SK-N-SH treated with all-trans-retinoic acid at 6 μM for 48 hours (cell line): ENCODE measurements around the gene PRMT5.

Experiments
- ATAC-seq: fragments of 200-7000 bp; cut with Tn5 transposase; 3 replicates; pipeline ENCODE4 v1.9.1; 2020; ENCODE audit warnings: mild to moderate bottlenecking, moderate library complexity
- ARNTL ChIP-seq: fragments of 450-650 bp; formaldehyde crosslinking; IDR thresholded peaks from 2 replicates; pipeline ENCODE4 v1.5.0; 2020; ENCODE audit warnings: low read depth, mild to moderate bottlenecking, moderate library complexity, borderline replicate concordance
- BACH2 ChIP-seq: fragments of 250-450 bp; sonication (Bioruptor Pico); IDR thresholded peaks from 2 replicates; pipeline ENCODE4 v1.9.0; 2021; ENCODE audit warnings: mild to moderate bottlenecking, borderline replicate concordance
- CSDC2 ChIP-seq: fragments of 250-450 bp; sonication (Bioruptor Pico); IDR thresholded peaks from 2 replicates; pipeline ENCODE4 v1.5.0; 2020; ENCODE audit warnings: mild to moderate bottlenecking, moderate library complexity
- ESRRG ChIP-seq: fragments of 250-450 bp; sonication (Bioruptor Pico); IDR thresholded peaks from 2 replicates; pipeline ENCODE4 v1.6.1; 2021; ENCODE audit warnings: mild to moderate bottlenecking
- GLIS3 ChIP-seq: fragments of 250-450 bp; sonication (Bioruptor Pico); IDR thresholded peaks from 2 replicates; pipeline ENCODE4 v1.5.0; 2020; ENCODE audit warnings: mild to moderate bottlenecking, moderate library complexity
- ISL1 ChIP-seq: fragments of 250-450 bp; sonication (Bioruptor Pico); IDR thresholded peaks from 2 replicates; pipeline ENCODE4 v2.1.2; 2022; ENCODE audit warnings: mild to moderate bottlenecking, moderate library complexity
- OSR1 ChIP-seq: fragments of 250-450 bp; sonication (Bioruptor Pico); IDR thresholded peaks from 2 replicates; pipeline ENCODE4 v1.8.0; 2022; ENCODE audit warnings: moderate library complexity, mild to moderate bottlenecking, inconsistent platforms
- PPARA ChIP-seq: fragments of 250-450 bp; sonication (Bioruptor Pico); IDR thresholded peaks from 2 replicates; pipeline ENCODE4 v1.5.0; 2020; ENCODE audit warnings: mild to moderate bottlenecking, borderline replicate concordance
- RARB ChIP-seq: fragments of 250-450 bp; sonication (Bioruptor Pico); IDR thresholded peaks from 2 replicates; pipeline ENCODE4 v1.8.0; 2021; ENCODE audit warnings: mild to moderate bottlenecking, moderate library complexity
- SNAI2 ChIP-seq: fragments of 250-450 bp; sonication (Bioruptor Pico); IDR thresholded peaks from 2 replicates; pipeline ENCODE4 v1.5.0; 2020; ENCODE audit warnings: mild to moderate bottlenecking, moderate library complexity
- ZC3H10 ChIP-seq: fragments of 250-450 bp; sonication (Bioruptor Pico); IDR thresholded peaks from 2 replicates; pipeline ENCODE4 v1.5.1; 2021; ENCODE audit warnings: mild to moderate bottlenecking, moderate library complexity
- ZFP3 ChIP-seq: fragments of 250-450 bp; sonication (Bioruptor Pico); IDR thresholded peaks from 2 replicates; pipeline ENCODE4 v1.5.0; 2020; ENCODE audit warnings: mild to moderate bottlenecking, moderate library complexity
- ZFP30 ChIP-seq: fragments of 450-650 bp; formaldehyde crosslinking; IDR thresholded peaks from 2 replicates; pipeline ENCODE4 v1.5.0; 2022; ENCODE audit warnings: mild to moderate bottlenecking, moderate library complexity
- ZNF565 ChIP-seq: fragments of 450-650 bp; formaldehyde crosslinking; conservative IDR thresholded peaks from 2 replicates; pipeline ENCODE4 v1.5.0; 2020; ENCODE audit warnings: low read depth, mild to moderate bottlenecking, moderate library complexity
- ZNF70 ChIP-seq: fragments of 450-650 bp; formaldehyde crosslinking; IDR thresholded peaks from 2 replicates; pipeline ENCODE4 v1.5.0; 2020; ENCODE audit warnings: mild to moderate bottlenecking, moderate library complexity
- ZNF8 ChIP-seq: fragments of 450-650 bp; formaldehyde crosslinking; IDR thresholded peaks from 2 replicates; pipeline ENCODE4 v1.5.0; 2020; ENCODE audit warnings: mild to moderate bottlenecking, moderate library complexity
- TF ChIP-seq, protein P1 (sequence below): fragments of 250-450 bp; sonication (Bioruptor Pico); IDR thresholded peaks from 2 replicates; pipeline ENCODE4 v1.8.0; 2021; ENCODE audit warnings: low read depth, mild to moderate bottlenecking, moderate library complexity, borderline replicate concordance
- TF ChIP-seq, protein P2 (sequence below): fragments of 250-450 bp; sonication (Bioruptor Pico); IDR thresholded peaks from 2 replicates; pipeline ENCODE4 v1.5.1; 2020; ENCODE audit warnings: low read depth, mild to moderate bottlenecking, moderate library complexity
- TF ChIP-seq, protein P3 (sequence below): fragments of 250-450 bp; sonication (Bioruptor Pico); IDR thresholded peaks from 2 replicates; pipeline ENCODE4 v1.5.1; 2021; ENCODE audit warnings: mild to moderate bottlenecking, moderate library complexity
- TF ChIP-seq, protein P4 (sequence below): fragments of 250-450 bp; sonication (Bioruptor Pico); IDR thresholded peaks from 2 replicates; pipeline ENCODE4 v1.8.0; 2020; ENCODE audit warnings: mild to moderate bottlenecking, moderate library complexity, borderline replicate concordance

PRMT5 gene

DNA sequence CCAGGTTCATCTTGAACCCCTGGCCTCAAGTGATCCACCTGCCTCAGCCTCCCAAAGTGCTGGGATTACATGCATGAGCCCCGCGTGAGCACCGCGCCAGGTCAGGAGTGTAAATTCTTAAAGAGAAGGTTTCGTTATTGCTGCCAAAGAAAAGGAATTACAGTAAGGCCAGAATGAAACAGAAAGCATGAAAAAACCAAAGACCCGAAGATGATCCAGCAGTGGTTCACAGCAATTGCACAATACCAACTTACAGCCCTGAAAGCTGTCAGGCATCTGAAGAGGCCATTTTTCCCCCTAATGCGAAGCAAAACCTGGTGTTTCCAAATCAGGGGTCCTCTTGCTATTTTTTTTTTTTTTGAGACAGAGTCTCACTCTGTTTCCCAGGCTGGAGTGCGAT lies 20.6 kb downstream of the PRMT5 start:
- TF ChIP-seq RARB (CRISPR knock-in tag): no peak
- TF ChIP-seq, protein P1, sequence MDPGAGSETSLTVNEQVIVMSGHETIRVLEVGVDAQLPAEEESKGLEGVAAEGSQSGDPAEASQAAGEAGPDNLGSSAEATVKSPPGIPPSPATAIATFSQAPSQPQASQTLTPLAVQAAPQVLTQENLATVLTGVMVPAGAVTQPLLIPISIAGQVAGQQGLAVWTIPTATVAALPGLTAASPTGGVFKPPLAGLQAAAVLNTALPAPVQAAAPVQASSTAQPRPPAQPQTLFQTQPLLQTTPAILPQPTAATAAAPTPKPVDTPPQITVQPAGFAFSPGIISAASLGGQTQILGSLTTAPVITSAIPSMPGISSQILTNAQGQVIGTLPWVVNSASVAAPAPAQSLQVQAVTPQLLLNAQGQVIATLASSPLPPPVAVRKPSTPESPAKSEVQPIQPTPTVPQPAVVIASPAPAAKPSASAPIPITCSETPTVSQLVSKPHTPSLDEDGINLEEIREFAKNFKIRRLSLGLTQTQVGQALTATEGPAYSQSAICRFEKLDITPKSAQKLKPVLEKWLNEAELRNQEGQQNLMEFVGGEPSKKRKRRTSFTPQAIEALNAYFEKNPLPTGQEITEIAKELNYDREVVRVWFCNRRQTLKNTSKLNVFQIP (CRISPR knock-in tag): no peak
- TF ChIP-seq, protein P2, sequence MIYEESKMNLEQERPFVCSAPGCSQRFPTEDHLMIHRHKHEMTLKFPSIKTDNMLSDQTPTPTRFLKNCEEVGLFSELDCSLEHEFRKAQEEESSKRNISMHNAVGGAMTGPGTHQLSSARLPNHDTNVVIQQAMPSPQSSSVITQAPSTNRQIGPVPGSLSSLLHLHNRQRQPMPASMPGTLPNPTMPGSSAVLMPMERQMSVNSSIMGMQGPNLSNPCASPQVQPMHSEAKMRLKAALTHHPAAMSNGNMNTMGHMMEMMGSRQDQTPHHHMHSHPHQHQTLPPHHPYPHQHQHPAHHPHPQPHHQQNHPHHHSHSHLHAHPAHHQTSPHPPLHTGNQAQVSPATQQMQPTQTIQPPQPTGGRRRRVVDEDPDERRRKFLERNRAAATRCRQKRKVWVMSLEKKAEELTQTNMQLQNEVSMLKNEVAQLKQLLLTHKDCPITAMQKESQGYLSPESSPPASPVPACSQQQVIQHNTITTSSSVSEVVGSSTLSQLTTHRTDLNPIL (CRISPR knock-in tag): no peak
- TF ChIP-seq ISL1: no peak
- TF ChIP-seq ZNF565 (CRISPR knock-in tag): no peak
- no peak for TF ChIP-seq OSR1 (CRISPR knock-in tag)
- no peak for TF ChIP-seq ZNF8 (CRISPR knock-in tag)
- TF ChIP-seq, protein P3, sequence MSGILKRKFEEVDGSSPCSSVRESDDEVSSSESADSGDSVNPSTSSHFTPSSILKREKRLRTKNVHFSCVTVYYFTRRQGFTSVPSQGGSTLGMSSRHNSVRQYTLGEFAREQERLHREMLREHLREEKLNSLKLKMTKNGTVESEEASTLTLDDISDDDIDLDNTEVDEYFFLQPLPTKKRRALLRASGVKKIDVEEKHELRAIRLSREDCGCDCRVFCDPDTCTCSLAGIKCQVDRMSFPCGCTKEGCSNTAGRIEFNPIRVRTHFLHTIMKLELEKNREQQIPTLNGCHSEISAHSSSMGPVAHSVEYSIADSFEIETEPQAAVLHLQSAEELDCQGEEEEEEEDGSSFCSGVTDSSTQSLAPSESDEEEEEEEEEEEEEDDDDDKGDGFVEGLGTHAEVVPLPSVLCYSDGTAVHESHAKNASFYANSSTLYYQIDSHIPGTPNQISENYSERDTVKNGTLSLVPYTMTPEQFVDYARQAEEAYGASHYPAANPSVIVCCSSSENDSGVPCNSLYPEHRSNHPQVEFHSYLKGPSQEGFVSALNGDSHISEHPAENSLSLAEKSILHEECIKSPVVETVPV (CRISPR knock-in tag): no peak
- no peak for TF ChIP-seq GLIS3
- TF ChIP-seq CSDC2: no peak
- TF ChIP-seq ZNF70 (CRISPR knock-in tag): no peak
- TF ChIP-seq, all 23 proteins: peak for 0
- ATAC-seq: no peak

DNA sequence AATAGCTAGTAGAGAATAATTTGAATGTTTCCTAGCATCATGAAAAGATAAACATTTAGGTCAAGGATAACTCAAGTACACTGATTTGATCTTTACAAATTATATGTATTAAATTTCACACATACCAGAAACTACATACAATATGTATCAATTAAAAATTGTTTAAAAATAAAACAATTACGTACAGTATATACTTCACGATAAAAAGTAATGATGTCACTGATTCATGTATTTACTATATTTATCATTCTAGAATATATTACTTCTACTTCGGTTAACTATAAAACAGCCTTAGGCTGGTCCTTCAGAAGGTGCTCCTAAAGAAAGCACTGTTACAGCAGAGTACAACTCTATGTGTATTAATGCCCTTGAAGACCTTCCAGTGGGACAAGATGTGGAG lies 21.7 kb downstream of the PRMT5 start:
- TF ChIP-seq ZNF565 (CRISPR knock-in tag) (no peak), ZNF70 (CRISPR knock-in tag) (no peak), ARNTL (CRISPR knock-in tag) (no peak), RARB (CRISPR knock-in tag) (no peak), OSR1 (CRISPR knock-in tag) (no peak), PPARA (CRISPR knock-in tag) (no peak), ESRRG (no peak), BACH2 (CRISPR knock-in tag) (no peak), CSDC2 (no peak), ZFP30 (no peak), SNAI2 (no peak), ZFP3 (CRISPR knock-in tag) (no peak), ISL1 (no peak), ZNF8 (CRISPR knock-in tag) (no peak), GLIS3 (no peak), ZC3H10 (no peak)
- TF ChIP-seq, protein P2 (CRISPR knock-in tag): no peak
- TF ChIP-seq, protein P1 (CRISPR knock-in tag): no peak
- TF ChIP-seq, protein P4, sequence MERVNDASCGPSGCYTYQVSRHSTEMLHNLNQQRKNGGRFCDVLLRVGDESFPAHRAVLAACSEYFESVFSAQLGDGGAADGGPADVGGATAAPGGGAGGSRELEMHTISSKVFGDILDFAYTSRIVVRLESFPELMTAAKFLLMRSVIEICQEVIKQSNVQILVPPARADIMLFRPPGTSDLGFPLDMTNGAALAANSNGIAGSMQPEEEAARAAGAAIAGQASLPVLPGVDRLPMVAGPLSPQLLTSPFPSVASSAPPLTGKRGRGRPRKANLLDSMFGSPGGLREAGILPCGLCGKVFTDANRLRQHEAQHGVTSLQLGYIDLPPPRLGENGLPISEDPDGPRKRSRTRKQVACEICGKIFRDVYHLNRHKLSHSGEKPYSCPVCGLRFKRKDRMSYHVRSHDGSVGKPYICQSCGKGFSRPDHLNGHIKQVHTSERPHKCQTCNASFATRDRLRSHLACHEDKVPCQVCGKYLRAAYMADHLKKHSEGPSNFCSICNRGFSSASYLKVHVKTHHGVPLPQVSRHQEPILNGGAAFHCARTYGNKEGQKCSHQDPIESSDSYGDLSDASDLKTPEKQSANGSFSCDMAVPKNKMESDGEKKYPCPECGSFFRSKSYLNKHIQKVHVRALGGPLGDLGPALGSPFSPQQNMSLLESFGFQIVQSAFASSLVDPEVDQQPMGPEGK: no peak
- TF ChIP-seq, protein P3 (CRISPR knock-in tag): no peak
- ATAC-seq: no peak
